ENCODE data around the gene PTGDR2.

The PTGDR2 gene

DNA sequence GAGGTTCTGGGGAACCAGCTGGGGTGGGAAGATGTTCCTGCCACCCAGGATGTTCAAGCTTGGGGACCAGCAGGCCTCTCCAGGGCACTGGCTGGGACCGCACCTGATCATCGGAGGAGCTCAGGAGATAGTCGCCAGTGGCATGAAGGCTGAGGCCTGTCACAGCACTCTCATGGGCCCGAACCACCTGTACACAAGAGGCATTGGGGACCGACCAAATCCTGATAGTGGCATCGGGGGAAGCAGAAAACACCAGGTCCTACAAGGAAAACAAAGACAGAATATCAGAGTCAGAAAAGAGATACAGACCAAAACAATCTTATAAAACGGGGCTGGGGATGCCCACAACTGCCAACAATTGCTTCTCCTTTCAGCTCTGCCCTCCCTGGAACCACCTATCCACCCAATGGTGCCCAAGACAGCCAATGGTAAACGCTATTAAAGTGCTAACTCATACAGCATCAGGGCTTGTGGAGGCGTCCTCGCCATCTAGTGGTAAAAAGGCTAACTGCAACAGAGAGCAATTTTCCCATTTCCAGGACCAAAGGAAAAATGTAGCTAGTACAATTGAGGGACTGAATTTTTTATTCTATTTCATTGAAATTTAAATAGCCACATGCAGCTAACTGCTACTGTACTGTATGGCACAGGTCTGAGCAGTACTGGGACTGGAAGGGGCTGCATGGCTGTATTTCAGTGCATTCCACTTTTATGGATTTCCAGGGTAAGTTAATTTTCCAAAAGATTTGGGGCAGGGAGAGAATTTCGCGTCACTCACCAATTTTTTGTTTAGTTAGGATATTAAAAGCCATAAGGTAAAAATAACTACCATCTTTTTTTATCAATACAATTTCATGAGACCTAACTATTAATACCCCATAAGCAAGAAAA, 43.5 kb upstream of the PTGDR2 start:
- Histone ChIP-seq H3K4me3 (ENCODE audit: low read depth, low read length) (no peak overlapping the region), H3K4me1 (no peaks in the 10 kb centered on the region), H3K9me3 (no peaks in the 10 kb centered on the region), H3K27me3 (no peaks in the 10 kb centered on the region), H3K36me3 (peaks cover 43% of the 10 kb centered on the region)
- peak; percentile 30 for DNase-seq
- TF ChIP-seq, protein P1, sequence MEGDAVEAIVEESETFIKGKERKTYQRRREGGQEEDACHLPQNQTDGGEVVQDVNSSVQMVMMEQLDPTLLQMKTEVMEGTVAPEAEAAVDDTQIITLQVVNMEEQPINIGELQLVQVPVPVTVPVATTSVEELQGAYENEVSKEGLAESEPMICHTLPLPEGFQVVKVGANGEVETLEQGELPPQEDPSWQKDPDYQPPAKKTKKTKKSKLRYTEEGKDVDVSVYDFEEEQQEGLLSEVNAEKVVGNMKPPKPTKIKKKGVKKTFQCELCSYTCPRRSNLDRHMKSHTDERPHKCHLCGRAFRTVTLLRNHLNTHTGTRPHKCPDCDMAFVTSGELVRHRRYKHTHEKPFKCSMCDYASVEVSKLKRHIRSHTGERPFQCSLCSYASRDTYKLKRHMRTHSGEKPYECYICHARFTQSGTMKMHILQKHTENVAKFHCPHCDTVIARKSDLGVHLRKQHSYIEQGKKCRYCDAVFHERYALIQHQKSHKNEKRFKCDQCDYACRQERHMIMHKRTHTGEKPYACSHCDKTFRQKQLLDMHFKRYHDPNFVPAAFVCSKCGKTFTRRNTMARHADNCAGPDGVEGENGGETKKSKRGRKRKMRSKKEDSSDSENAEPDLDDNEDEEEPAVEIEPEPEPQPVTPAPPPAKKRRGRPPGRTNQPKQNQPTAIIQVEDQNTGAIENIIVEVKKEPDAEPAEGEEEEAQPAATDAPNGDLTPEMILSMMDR (IDR thresholded peaks at IDR 0.05; ENCODE audit: low read depth, low read length) = peak; percentile 75

DNA sequence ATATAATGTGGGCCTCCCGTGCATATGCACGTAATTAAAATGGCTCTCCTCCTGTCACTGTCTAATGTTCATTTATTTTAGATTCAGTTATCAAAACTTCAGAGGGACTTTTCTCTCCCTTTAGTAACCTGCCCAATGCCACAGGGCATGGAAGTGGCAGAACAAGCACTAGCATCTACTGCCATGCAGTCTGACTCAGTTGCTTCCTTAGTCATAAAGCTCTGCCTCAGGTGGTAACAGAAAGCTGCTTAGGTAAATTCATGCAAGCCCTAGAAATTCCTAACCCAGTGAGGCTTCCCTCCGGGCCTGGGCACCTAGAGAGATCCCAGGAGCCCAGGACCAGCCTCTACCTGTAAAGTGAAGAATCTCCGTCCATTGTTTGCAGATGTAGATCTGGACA, 41.7 kb upstream of the PTGDR2 start:
- H3K9me3 ChIP-seq = no peaks in the 10 kb centered on the region

DNA sequence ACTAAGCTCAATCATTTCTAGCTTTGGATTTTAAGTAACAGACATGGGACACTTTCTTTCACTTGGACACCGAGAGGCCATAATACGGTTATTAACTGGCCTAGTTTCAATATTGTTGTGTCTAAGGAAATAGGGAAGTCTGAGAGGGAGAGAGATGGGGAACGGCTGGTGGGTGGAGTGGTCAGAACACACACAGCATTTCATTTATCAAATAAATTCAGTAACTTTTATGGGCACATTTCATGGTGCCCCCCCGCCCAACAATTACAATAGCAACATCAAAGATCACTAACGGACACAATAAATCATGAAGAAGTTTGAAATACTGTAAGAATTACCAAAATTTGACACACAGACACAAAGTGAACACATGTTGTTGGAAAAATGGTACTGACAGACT, 39.9 kb upstream of the PTGDR2 start:
- no peak for DNase-seq
- H3K4me1 ChIP-seq = no peaks in the 10 kb centered on the region; the same call in 1 of the 2 replicates
- no peaks in the 10 kb centered on the region for H3K27me3 ChIP-seq
- no peaks in the 10 kb centered on the region for H3K9me3 ChIP-seq
- TF ChIP-seq, protein P1 (IDR thresholded peaks at IDR 0.05; ENCODE audit: low read depth, low read length) = no peak
- H3K4me3 ChIP-seq (ENCODE audit: low read depth, low read length) = no peak overlapping the region
- H3K36me3 ChIP-seq = peaks cover 36% of the 10 kb centered on the region

More for the DNA sequence above, 41.7 kb upstream of the PTGDR2 start:
- Histone ChIP-seq H3K4me3 (ENCODE audit: low read depth, low read length) (no peak overlapping the region), H3K27me3 (no peaks in the 10 kb centered on the region), H3K36me3 (peaks cover 43% of the 10 kb centered on the region), H3K4me1 (no peaks in the 10 kb centered on the region)
- no peak for DNase-seq
- TF ChIP-seq, protein P1 (IDR thresholded peaks at IDR 0.05; ENCODE audit: low read depth, low read length) = no peak

DNA sequence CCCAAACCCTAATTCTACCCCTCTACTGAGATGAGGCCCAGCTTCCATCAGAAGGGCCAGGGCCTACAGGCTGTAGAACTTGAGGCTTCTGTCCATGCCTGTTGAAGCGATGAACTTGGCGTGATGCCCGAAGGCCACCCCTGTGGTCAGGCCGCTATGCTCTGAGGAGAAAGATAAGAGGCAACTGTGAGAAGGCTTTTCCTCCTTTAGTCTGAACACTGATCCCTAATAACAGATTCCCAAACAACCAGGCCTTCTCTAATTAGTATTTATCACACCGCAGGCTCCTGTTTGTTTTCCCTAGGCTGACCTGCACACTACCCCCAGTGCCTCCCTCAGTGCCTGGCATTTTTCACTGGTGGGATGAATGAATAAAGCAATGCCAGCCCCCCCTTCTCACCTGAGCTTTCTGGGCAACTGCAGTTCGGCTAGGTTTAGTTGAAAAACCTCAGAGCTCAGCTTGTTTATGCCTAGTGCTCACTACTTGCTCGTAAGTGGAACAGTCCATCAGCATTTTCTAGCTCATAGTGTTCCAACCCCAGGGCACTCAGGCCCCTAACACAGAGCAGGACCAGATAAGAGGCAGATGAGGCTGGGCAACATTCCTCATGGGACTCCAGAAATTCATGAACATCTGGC, 35.5 kb upstream of the PTGDR2 start:
- H3K9me3 ChIP-seq = no peaks in the 10 kb centered on the region
- no peak overlapping the region for H3K4me3 ChIP-seq (ENCODE audit: low read depth, low read length)
- peak; percentile 31 for DNase-seq
- no peaks in the 10 kb centered on the region; the same call in 1 of the 2 replicates for H3K4me1 ChIP-seq
- peaks cover 8% of the 10 kb centered on the region for H3K36me3 ChIP-seq
- TF ChIP-seq, protein P1 (IDR thresholded peaks at IDR 0.05; ENCODE audit: low read depth, low read length) = no peak
- no peaks in the 10 kb centered on the region for H3K27me3 ChIP-seq

DNA sequence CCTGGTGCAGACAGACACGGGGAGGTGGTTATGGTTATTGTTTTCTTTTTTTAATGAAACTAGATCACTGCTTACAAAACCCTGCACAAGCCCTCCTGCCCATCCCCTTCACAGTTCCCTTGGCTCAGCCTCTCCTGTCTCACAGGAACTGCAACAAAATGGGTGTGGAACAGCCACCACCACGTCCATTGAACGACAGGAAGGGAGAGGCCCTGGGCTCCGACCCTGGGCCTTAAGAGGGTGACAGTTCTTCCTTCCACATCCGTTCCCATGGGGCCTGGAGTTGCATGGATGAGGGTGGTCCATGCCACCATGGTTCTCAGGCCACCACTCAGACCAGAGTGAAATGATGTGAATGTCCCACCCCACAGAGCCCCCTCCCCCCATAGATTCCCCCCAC, 34.9 kb upstream of the PTGDR2 start:
- TF ChIP-seq, protein P1 (IDR thresholded peaks at IDR 0.05; ENCODE audit: low read depth, low read length) = no peak
- H3K36me3 ChIP-seq = peaks cover 4% of the 10 kb centered on the region
- H3K9me3 ChIP-seq = no peaks in the 10 kb centered on the region
- no peak for DNase-seq
- H3K4me1 ChIP-seq = no peaks in the 10 kb centered on the region; the same call in 1 of the 2 replicates
- no peaks in the 10 kb centered on the region for H3K27me3 ChIP-seq
- no peak overlapping the region for H3K4me3 ChIP-seq (ENCODE audit: low read depth, low read length)
